ENCODE measurements around the gene MAPK8IP3. TPM values are rescaled to one million over a fixed set of nuclear protein-coding genes. Genes with fewer than 3 reads are reported as not detected.

MAPK8IP3 gene
- total and polyA plus RNA-seq, 2 donors from 2014 or later, result 10.6 to 67.7 TPM

- Histone ChIP-seq H3K27me3 (ENCODE audit: control insufficient read depth, insufficient read depth, low read length) (no peaks in the 10 kb centered on the region), H3K36me3 (ENCODE audit: control insufficient read depth in 2 of 3, insufficient read depth in 3 of 3, low read length in 3 of 3) (peaks cover 2 to 34% (median 24%) of the 10 kb centered on the region in 3 donors), H3K27ac (ENCODE audit: low read depth in 2 of 2, low read length in 2 of 2) (no peak overlapping the region), H3K4me1 (ENCODE audit: control insufficient read depth in 2 of 3, insufficient read depth in 2 of 3, low read depth in 1 of 3, low read length in 3 of 3) (no peaks in the 10 kb centered on the region), H3K4me3 (ENCODE audit: low read length in 3 of 3) (no peak overlapping the region), H3K9ac (ENCODE audit: low read length in 3 of 3) (no peak overlapping the region), H3K9me3 (ENCODE audit: control insufficient read depth in 2 of 3, insufficient read depth in 1 of 3, low read length in 3 of 3) (no peaks in the 10 kb centered on the region)
- intact Hi-C loops (cut with DNase I), result no loop called here
- peak in 1 of 5 donors; percentile 65 for DNase-seq
- no peak for FAIRE-seq
- TF ChIP-seq, protein P1, sequence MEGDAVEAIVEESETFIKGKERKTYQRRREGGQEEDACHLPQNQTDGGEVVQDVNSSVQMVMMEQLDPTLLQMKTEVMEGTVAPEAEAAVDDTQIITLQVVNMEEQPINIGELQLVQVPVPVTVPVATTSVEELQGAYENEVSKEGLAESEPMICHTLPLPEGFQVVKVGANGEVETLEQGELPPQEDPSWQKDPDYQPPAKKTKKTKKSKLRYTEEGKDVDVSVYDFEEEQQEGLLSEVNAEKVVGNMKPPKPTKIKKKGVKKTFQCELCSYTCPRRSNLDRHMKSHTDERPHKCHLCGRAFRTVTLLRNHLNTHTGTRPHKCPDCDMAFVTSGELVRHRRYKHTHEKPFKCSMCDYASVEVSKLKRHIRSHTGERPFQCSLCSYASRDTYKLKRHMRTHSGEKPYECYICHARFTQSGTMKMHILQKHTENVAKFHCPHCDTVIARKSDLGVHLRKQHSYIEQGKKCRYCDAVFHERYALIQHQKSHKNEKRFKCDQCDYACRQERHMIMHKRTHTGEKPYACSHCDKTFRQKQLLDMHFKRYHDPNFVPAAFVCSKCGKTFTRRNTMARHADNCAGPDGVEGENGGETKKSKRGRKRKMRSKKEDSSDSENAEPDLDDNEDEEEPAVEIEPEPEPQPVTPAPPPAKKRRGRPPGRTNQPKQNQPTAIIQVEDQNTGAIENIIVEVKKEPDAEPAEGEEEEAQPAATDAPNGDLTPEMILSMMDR (IDR thresholded peaks at IDR 0.05; ENCODE audit: borderline replicate concordance, extremely low read depth, insufficient read depth), result no peak
These were observed 46.0 kb downstream of the MAPK8IP3 start for GRCh38 chr16:1751946-1752345.

DNA sequence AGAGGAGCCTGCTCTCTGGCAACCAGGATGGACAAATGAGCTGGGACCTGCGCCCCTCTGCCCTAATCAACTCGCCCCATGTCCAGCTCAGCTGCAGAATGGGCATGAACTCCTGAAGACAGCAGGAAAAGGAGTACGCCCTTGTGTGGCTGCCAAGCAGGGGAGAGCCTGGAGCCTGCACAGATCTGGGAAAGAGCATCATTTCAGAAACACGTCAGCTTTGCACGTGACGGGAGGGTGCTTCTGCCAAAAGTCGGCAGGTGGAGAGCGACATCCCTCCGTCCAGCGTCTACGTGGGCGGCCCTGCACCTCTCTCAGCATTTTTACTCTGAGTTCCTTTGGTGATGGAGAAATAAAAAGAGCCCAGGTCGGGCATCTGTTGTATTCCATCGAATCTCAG lies 46.9 kb downstream of the MAPK8IP3 start:
- Histone ChIP-seq H3K27me3 (ENCODE audit: control insufficient read depth, insufficient read depth, low read length) (no peaks in the 10 kb centered on the region), H3K4me1 (ENCODE audit: control insufficient read depth in 2 of 3, insufficient read depth in 2 of 3, low read depth in 1 of 3, low read length in 3 of 3) (no peaks in the 10 kb centered on the region), H3K9me3 (ENCODE audit: control insufficient read depth in 2 of 3, insufficient read depth in 1 of 3, low read length in 3 of 3) (no peaks in the 10 kb centered on the region), H3K9ac (ENCODE audit: low read length in 3 of 3) (no peak overlapping the region), H3K36me3 (ENCODE audit: control insufficient read depth in 2 of 3, insufficient read depth in 3 of 3, low read length in 3 of 3) (peaks cover 2 to 28% (median 21%) of the 10 kb centered on the region in 3 donors), H3K27ac (ENCODE audit: low read depth in 2 of 2, low read length in 2 of 2) (no peak overlapping the region), H3K4me3 (ENCODE audit: low read length in 3 of 3) (no peak overlapping the region)
- DNase-seq, result no peak
- FAIRE-seq, result no peak
- intact Hi-C loops (cut with DNase I), result no loop called here
- TF ChIP-seq, protein P1 (IDR thresholded peaks at IDR 0.05; ENCODE audit: borderline replicate concordance, extremely low read depth, insufficient read depth), result no peak

GRCh38 chr16:1754204-1754603 lies 48.2 kb downstream of the MAPK8IP3 start:
- FAIRE-seq (no peak), DNase-seq (no peak)

More at GRCh38 chr16:1754204-1754603, 48.2 kb downstream of the MAPK8IP3 start:
- TF ChIP-seq, protein P1 (IDR thresholded peaks at IDR 0.05; ENCODE audit: borderline replicate concordance, extremely low read depth, insufficient read depth), result no peak
- H3K27me3 ChIP-seq (ENCODE audit: control insufficient read depth, insufficient read depth, low read length), result no peaks in the 10 kb centered on the region
- intact Hi-C loops (cut with DNase I), result no loop called here
- H3K27ac ChIP-seq (ENCODE audit: low read depth in 2 of 2, low read length in 2 of 2), result no peak overlapping the region
- H3K4me3 ChIP-seq (ENCODE audit: low read length in 3 of 3), result no peak overlapping the region
- no peak overlapping the region for H3K9ac ChIP-seq (ENCODE audit: low read length in 3 of 3)
- peaks cover 0 to 16% (median 13%) of the 10 kb centered on the region in 3 donors for H3K36me3 ChIP-seq (ENCODE audit: control insufficient read depth in 2 of 3, insufficient read depth in 3 of 3, low read length in 3 of 3)
- H3K4me1 ChIP-seq (ENCODE audit: control insufficient read depth in 2 of 3, insufficient read depth in 2 of 3, low read depth in 1 of 3, low read length in 3 of 3), result no peaks in the 10 kb centered on the region
- no peaks in the 10 kb centered on the region for H3K9me3 ChIP-seq (ENCODE audit: control insufficient read depth in 2 of 3, insufficient read depth in 1 of 3, low read length in 3 of 3)

All from kidney (tissue), 14 donors.